GM19351 (cell line): ENCODE measurements around the gene MEX3A.
"Not testable (repeated sequence)": the region's sequence is repeated elsewhere in the genome, so short reads cannot be mapped to it uniquely, and the experiment has no call there.

Experiments
- ATAC-seq: cut with Tn5 transposase; IDR thresholded peaks from one replicate; pipeline ENCODE4 v1.9.1; 2021; ENCODE audit warnings: mild to moderate bottlenecking, moderate library complexity; ENCODE audit not compliant: unreplicated experiment

The MEX3A gene

GRCh38 chr1:156082309-156083091, at the start of gene MEX3A:
Gene MEX3A (minus strand): TSS chr1:156082465. CDS start chr1:156081998, 467 bp downstream.
- no peak for ATAC-seq

- ATAC-seq, result no peak
Measured at GRCh38 chr1:156130578-156130942, 48.3 kb upstream of the MEX3A start.

- ATAC-seq, result no peak
Measured at GRCh38 chr1:156129687-156130577, 47.7 kb upstream of the MEX3A start.

GRCh38 chr1:156128654-156129597, 46.7 kb upstream of the MEX3A start:
- no peak for ATAC-seq

GRCh38 chr1:156128308-156128653, 46.0 kb upstream of the MEX3A start:
- no peak for ATAC-seq

GRCh38 chr1:156126630-156127534, 44.6 kb upstream of the MEX3A start:
- ATAC-seq, result peak; percentile 58

- ATAC-seq, result no peak
Measured at GRCh38 chr1:156126043-156126629, 43.9 kb upstream of the MEX3A start.

- not testable (repeated sequence) for ATAC-seq
Measured at GRCh38 chr1:156125544-156125943, 43.3 kb upstream of the MEX3A start.

- no peak for ATAC-seq
Measured at GRCh38 chr1:156124557-156125483, 42.6 kb upstream of the MEX3A start.

GRCh38 chr1:156123356-156124196, 41.3 kb upstream of the MEX3A start:
- ATAC-seq, result no peak

GRCh38 chr1:156122519-156123355, 40.5 kb upstream of the MEX3A start:
- no peak for ATAC-seq

GRCh38 chr1:156122086-156122485, 39.8 kb upstream of the MEX3A start:
- ATAC-seq, result no peak

- no peak for ATAC-seq
Measured at GRCh38 chr1:156121457-156121856, 39.2 kb upstream of the MEX3A start.

- not testable (repeated sequence) for ATAC-seq
Measured at GRCh38 chr1:156121005-156121404, 38.7 kb upstream of the MEX3A start.

- ATAC-seq, result no peak
Measured at GRCh38 chr1:156120318-156120717, 38.1 kb upstream of the MEX3A start.

GRCh38 chr1:156119503-156120209, 37.4 kb upstream of the MEX3A start:
- no peak for ATAC-seq
